H1 (cell line): ENCODE results near the gene LAG3. TPM values are rescaled to one million over a fixed set of nuclear protein-coding genes. Genes with fewer than 3 reads are reported as not detected.

ENCODE experiments used
- CTCF ChIA-PET: fragments of 300-600 bp; sonication (Branson Sonifier 250); formaldehyde crosslinking; loops from one replicate; lab custom pipeline; 2021; ENCODE audit not compliant: partially characterized antibody; lab: Charles Lee
- POLR2A ChIA-PET: fragments of 300-600 bp; sonication (Branson Sonifier 250); formaldehyde crosslinking; loops from one replicate; lab custom pipeline; 2021; ENCODE audit warnings: inconsistent platforms; ENCODE audit not compliant: partially characterized antibody; lab: Charles Lee
- DNase-seq, 2 experiments: peaks; one replicate each; pipeline versions ENCODE4 v3.0.0 to v3.0.0-alpha.2; 2010 to 2022; ENCODE audit warnings: low spot score in 2 of 2, low read depth in 1 of 2, mixed read lengths in 1 of 2
- FAIRE-seq: peaks from 2 replicates; lab custom pipeline; 2011; peaks lifted over from hg19 to GRCh38; lab: Jason Lieb, UNC
- H2AFZ ChIP-seq: 2 replicates; pipeline ENCODE4 v1.8.1; 2012; ENCODE audit warnings: low read length, inconsistent platforms
- H2AK5ac ChIP-seq: 2 replicates; pipeline ENCODE4 v1.6.1; 2013; ENCODE audit warnings: low read depth, low read length
- H2BK120ac ChIP-seq: replicated peaks from 2 replicates; pipeline ENCODE3; 2013; ENCODE audit warnings: low read depth, low read length, inconsistent platforms
- H2BK12ac ChIP-seq: 2 replicates; pipeline ENCODE4 v1.6.1; 2013; ENCODE audit warnings: low read depth, low read length
- H2BK15ac ChIP-seq: 2 replicates; pipeline ENCODE4 v1.6.1; 2013; ENCODE audit warnings: low read length
- H2BK20ac ChIP-seq: 2 replicates; pipeline ENCODE4 v1.6.1; 2013; ENCODE audit warnings: low read length
- H2BK5ac ChIP-seq: 2 replicates; pipeline ENCODE4 v1.6.1; 2013; ENCODE audit warnings: low read depth, low read length
- H3K14ac ChIP-seq: 2 replicates; pipeline ENCODE4 v1.6.1; 2013; ENCODE audit warnings: inconsistent platforms; ENCODE audit not compliant: insufficient read length
- H3K18ac ChIP-seq: 2 replicates; pipeline ENCODE4 v1.6.1; 2013; ENCODE audit warnings: low read length; ENCODE audit errors: extremely low read depth
- H3K23ac ChIP-seq: 2 replicates; pipeline ENCODE4 v1.6.1; 2013; ENCODE audit warnings: inconsistent platforms; ENCODE audit not compliant: insufficient read length
- H3K23me2 ChIP-seq: 2 replicates; pipeline ENCODE4 v1.6.1; 2013; ENCODE audit warnings: low read depth, low read length
- H3K27ac ChIP-seq: 2 replicates; pipeline ENCODE4 v1.6.1; 2011; ENCODE audit warnings: low read depth, low read length, inconsistent platforms
- H3K27me3 ChIP-seq, 4 experiments: replicated peaks in 1 of 4; 1 replicate in 1 of 4; 2 replicates in 3 of 4; pipeline versions ENCODE4 v1.6.1 to v1.8.1; 2011 to 2013; ENCODE audit warnings: low read length in 3 of 4, mild to moderate bottlenecking in 3 of 4, inconsistent platforms in 2 of 4, mixed read lengths in 2 of 4, moderate library complexity in 1 of 4; ENCODE audit not compliant: control insufficient read depth in 3 of 4, insufficient read depth in 3 of 4; ENCODE audit errors: extremely low read depth in 1 of 4
- H3K36me3 ChIP-seq, 4 experiments: 2 replicates each; pipeline versions ENCODE4 v1.6.1 to v1.8.1; 2011 to 2013; ENCODE audit warnings: mild to moderate bottlenecking in 4 of 4, low read length in 3 of 4, moderate library complexity in 2 of 4, control low read depth in 1 of 4, inconsistent platforms in 1 of 4; ENCODE audit not compliant: insufficient read depth in 4 of 4, control insufficient read depth in 2 of 4
- H3K4ac ChIP-seq: replicated peaks from 2 replicates; pipeline ENCODE3; 2013; ENCODE audit warnings: low read length, low read depth, mixed read lengths, inconsistent platforms; ENCODE audit not compliant: insufficient read length
- H3K4me1 ChIP-seq, 4 experiments: replicated peaks in 1 of 4; 1 replicate in 1 of 4; 2 replicates in 3 of 4; pipeline versions ENCODE4 v1.6.1 to v1.8.1; 2011 to 2013; ENCODE audit warnings: low read length in 3 of 4, inconsistent platforms in 2 of 4, mixed read lengths in 1 of 4; ENCODE audit not compliant: insufficient read depth in 4 of 4, control insufficient read depth in 3 of 4
- H3K4me2 ChIP-seq, 2 experiments: 2 replicates each; pipeline versions ENCODE4 v1.6.1 to v1.8.1; 2011 to 2013; ENCODE audit warnings: low read depth in 2 of 2, low read length in 2 of 2, control low read depth in 1 of 2, inconsistent platforms in 1 of 2, mild to moderate bottlenecking in 1 of 2; ENCODE audit not compliant: insufficient read depth in 1 of 2
- H3K4me3 ChIP-seq, 4 experiments: fragments of 200-600, 300-600 bp in 1 of 4; sonication (generic), shearing (Covaris generic), sonication (Bioruptor Twin) in 1 of 4; 2 replicates each; pipeline versions ENCODE4 v1.5.1 to v1.8.1; 2011 to 2016; ENCODE audit warnings: low read length in 4 of 4, low read depth in 3 of 4, control low read depth in 2 of 4, inconsistent platforms in 2 of 4, mild to moderate bottlenecking in 2 of 4, mixed read lengths in 1 of 4, moderate library complexity in 1 of 4; ENCODE audit not compliant: insufficient read depth in 2 of 4; ENCODE audit errors: extremely low read depth in 1 of 4
- H3K56ac ChIP-seq: replicated peaks from 2 replicates; pipeline ENCODE3; 2013; ENCODE audit warnings: low read depth, mild to moderate bottlenecking, mixed read lengths, low read length, inconsistent platforms; ENCODE audit not compliant: insufficient read length
- H3K79me1 ChIP-seq: 2 replicates; pipeline ENCODE4 v1.6.1; 2013; ENCODE audit warnings: low read depth, low read length, control low read depth
- H3K79me2 ChIP-seq, 2 experiments: 2 replicates each; pipeline versions ENCODE4 v1.6.1 to v1.8.1; 2012 to 2013; ENCODE audit warnings: low read length in 2 of 2, mild to moderate bottlenecking in 2 of 2, inconsistent platforms in 1 of 2; ENCODE audit not compliant: insufficient read depth in 2 of 2, control insufficient read depth in 1 of 2
- H3K9ac ChIP-seq, 4 experiments: replicated peaks in 1 of 4; 1 replicate in 1 of 4; 2 replicates in 3 of 4; pipeline versions ENCODE4 v1.6.1 to v1.8.1; 2011 to 2013; ENCODE audit warnings: low read depth in 3 of 4, low read length in 3 of 4, control low read depth in 2 of 4, mild to moderate bottlenecking in 2 of 4, moderate library complexity in 2 of 4, inconsistent platforms in 1 of 4; ENCODE audit errors: extremely low read depth in 1 of 4
- H3K9me3 ChIP-seq, 2 experiments: 2 replicates each; pipeline versions ENCODE4 v1.6.1 to v1.8.1; 2012 to 2013; ENCODE audit warnings: mild to moderate bottlenecking in 2 of 2, moderate library complexity in 2 of 2, control low read depth in 1 of 2, inconsistent platforms in 1 of 2, low read depth in 1 of 2, low read length in 1 of 2, mixed read lengths in 1 of 2; ENCODE audit not compliant: insufficient read depth in 2 of 2
- H4K20me1 ChIP-seq, 2 experiments: replicated peaks in 1 of 2; 2 replicates each; pipeline versions ENCODE3 to v1.8.1; 2011 to 2013; ENCODE audit warnings: inconsistent platforms in 2 of 2, low read length in 2 of 2, mild to moderate bottlenecking in 1 of 2; ENCODE audit not compliant: insufficient read depth in 2 of 2, control insufficient read depth in 1 of 2
- H4K5ac ChIP-seq: 2 replicates; pipeline ENCODE4 v1.6.1; 2013; ENCODE audit warnings: low read length, low read depth, mixed read lengths, inconsistent platforms; ENCODE audit not compliant: insufficient read length
- H4K8ac ChIP-seq: 2 replicates; pipeline ENCODE4 v1.8.0; 2013; ENCODE audit warnings: mild to moderate bottlenecking, moderate library complexity, low read length, inconsistent platforms; ENCODE audit not compliant: insufficient read depth; ENCODE audit errors: extremely low read depth
- H4K91ac ChIP-seq: replicated peaks from 2 replicates; pipeline ENCODE3; 2013; ENCODE audit warnings: low read length, mixed read lengths, inconsistent platforms; ENCODE audit not compliant: insufficient read length
- CEBPB ChIP-seq: IDR thresholded peaks from 2 replicates; pipeline ENCODE4 v1.6.1; 2012; ENCODE audit warnings: low read depth, low read length
- CHD1 ChIP-seq: IDR thresholded peaks from 2 replicates; pipeline ENCODE4 v1.6.1; 2012; ENCODE audit warnings: low read depth, low read length, improper control_type of control experiment
- CHD2 ChIP-seq: IDR thresholded peaks from 2 replicates; pipeline ENCODE4 v1.6.1; 2012; ENCODE audit warnings: low read length, improper control_type of control experiment
- E2F6 ChIP-seq: IDR thresholded peaks from 2 replicates; pipeline ENCODE4 v1.6.1; 2012; ENCODE audit warnings: inconsistent platforms
- GABPA ChIP-seq: IDR thresholded peaks from 2 replicates; pipeline ENCODE4 v1.6.1; 2011; ENCODE audit warnings: mild to moderate bottlenecking, low read length, moderate library complexity, borderline replicate concordance; ENCODE audit not compliant: insufficient read depth
- MAFK ChIP-seq: IDR thresholded peaks from 2 replicates; pipeline ENCODE4 v1.6.1; 2012; ENCODE audit warnings: low read depth, mild to moderate bottlenecking, improper control_type of control experiment, low read length
- POU5F1 ChIP-seq: IDR thresholded peaks from 2 replicates; pipeline ENCODE4 v1.6.1; 2011; ENCODE audit warnings: low read depth, mild to moderate bottlenecking, low read length, moderate library complexity
- RNF2 ChIP-seq: fragments of 200-900, 300-1000 bp; sonication (generic); IDR thresholded peaks from 2 replicates; pipeline ENCODE4 v1.7.1; 2016; ENCODE audit warnings: borderline replicate concordance, low read depth, mild to moderate bottlenecking, antibody characterized with exemption, low read length; ENCODE audit not compliant: poor library complexity, severe bottlenecking; ENCODE audit errors: missing control alignments
- SAP30 ChIP-seq: fragments of 300-600 bp; sonication (generic); IDR thresholded peaks from 2 replicates; pipeline ENCODE4 v1.7.1; 2012; ENCODE audit warnings: low read length, moderate library complexity, mild to moderate bottlenecking, inconsistent platforms; ENCODE audit not compliant: insufficient read depth, insufficient replicate concordance
- SIRT6 ChIP-seq: IDR thresholded peaks from one replicate; pipeline ENCODE4 v1.7.1; 2012; ENCODE audit warnings: low read length, inconsistent platforms
- WGBS, 2 experiments: shearing (Covaris generic) in 1 of 2; methylation state at CpG; one replicate each; pipeline versions ENCODE4 v1.1.6 to v1.1.7; 2013 to 2015; ENCODE audit warnings: low lambda C conversion rate in 2 of 2, mixed read lengths in 2 of 2, inconsistent platforms in 1 of 2, low coverage in 1 of 2, missing lambda C conversion rate in 1 of 2; ENCODE audit not compliant: insufficient replicate concordance in 2 of 2, insufficient coverage in 1 of 2, insufficient read length in 1 of 2; ENCODE audit errors: extremely low coverage in 1 of 2, missing lambda C conversion rate in 1 of 2; 5-methylcytosine and 5-hydroxymethylcytosine counted together
- polyA plus RNA-seq, 7 experiments: library from polyadenylated mRNA; depleted of rRNA in 3 of 7; stranded (reverse) in 5 of 7; unstranded in 2 of 7; fragments of >200 nt in 5 of 7; fragments of 200-250 nt in 2 of 7; gene quantifications; 1 replicate in 5 of 7; 2 replicates in 1 of 7; 4 replicates in 1 of 7; pipeline versions ENCODE4 v1.2.1 to v1.2.3, GENCODE V29; 2011 to 2013; ENCODE audit warnings: missing spikeins in 2 of 7, mixed read lengths in 2 of 7
- total RNA-seq: library from RNA; stranded (reverse); fragmentation: NEBNext Ultra II Directional; extraction: Animal tissue kit (Norgen Biotek cat#: 25700); gene quantifications from 2 replicates; pipeline ENCODE4 v1.2.1, GENCODE V29; 2021
- TF ChIP-seq, protein P1 (sequence below): IDR thresholded peaks from 2 replicates; pipeline ENCODE4 v1.6.1; 2012; ENCODE audit warnings: low read length, inconsistent platforms

The LAG3 gene
- total and polyA plus RNA-seq, 2 of the 8 experiments (the other 6 are each of a cell fraction or from before 2014, with no cell fraction given), result 1.1 to 3.1 TPM

- Histone ChIP-seq H2AFZ (no peak overlapping the region), H3K9ac (no peak overlapping the region)
- CTCF ChIA-PET, result interaction anchor here (1.0 to 2.6 kb wide), 9 partner anchors 13 to 158 kb away, joined by 3 to 13 read pairs (median 7); partner anchors contain the start of gene MLF2
- TF ChIP-seq POU5F1, result no peak
- TF ChIP-seq, protein P1, sequence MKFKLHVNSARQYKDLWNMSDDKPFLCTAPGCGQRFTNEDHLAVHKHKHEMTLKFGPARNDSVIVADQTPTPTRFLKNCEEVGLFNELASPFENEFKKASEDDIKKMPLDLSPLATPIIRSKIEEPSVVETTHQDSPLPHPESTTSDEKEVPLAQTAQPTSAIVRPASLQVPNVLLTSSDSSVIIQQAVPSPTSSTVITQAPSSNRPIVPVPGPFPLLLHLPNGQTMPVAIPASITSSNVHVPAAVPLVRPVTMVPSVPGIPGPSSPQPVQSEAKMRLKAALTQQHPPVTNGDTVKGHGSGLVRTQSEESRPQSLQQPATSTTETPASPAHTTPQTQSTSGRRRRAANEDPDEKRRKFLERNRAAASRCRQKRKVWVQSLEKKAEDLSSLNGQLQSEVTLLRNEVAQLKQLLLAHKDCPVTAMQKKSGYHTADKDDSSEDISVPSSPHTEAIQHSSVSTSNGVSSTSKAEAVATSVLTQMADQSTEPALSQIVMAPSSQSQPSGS, result no peak
- no peak for TF ChIP-seq CHD2
- no peak for TF ChIP-seq SAP30
- TF ChIP-seq GABPA, result no peak
- no peak for TF ChIP-seq RNF2
- TF ChIP-seq SIRT6, result no peak
- no peak for TF ChIP-seq MAFK
- no peak for TF ChIP-seq CEBPB
- no peak for TF ChIP-seq CHD1
- no peak for TF ChIP-seq E2F6
Observed at GRCh38 chr12:6722863-6723262, 49.5 kb upstream of the LAG3 start.

More at GRCh38 chr12:6722863-6723262, 49.5 kb upstream of the LAG3 start:
- Histone ChIP-seq H3K18ac (no peak overlapping the region), H2BK5ac (no peak overlapping the region), H3K4ac (no peak overlapping the region), H4K5ac (no peak overlapping the region), H3K14ac (no peak overlapping the region), H3K27me3 (no peaks in the 10 kb centered on the region; a peak in 2 of 7 replicates), H3K4me3 (peak overlapping the region in 1 of 4 experiments; percentile 80; a peak in 2 of 8 replicates), H3K23ac (no peak overlapping the region), H3K56ac (no peak overlapping the region), H2AK5ac (no peak overlapping the region), H3K23me2 (peaks cover 8% of the 10 kb centered on the region), H2BK20ac (no peak overlapping the region), H3K27ac (no peak overlapping the region), H3K79me2 (peaks cover 0 to 3% of the 10 kb centered on the region in 2 experiments; a peak in 1 of 4 replicates), H3K4me2 (peak overlapping the region; percentile 79; a peak in 2 of 4 replicates), H3K9me3 (no peaks in the 10 kb centered on the region), H3K4me1 (peaks cover 0 to 2% (median under 1%) of the 10 kb centered on the region in 4 experiments; a peak in 3 of 7 replicates), H2BK15ac (no peak overlapping the region), H4K91ac (peak overlapping the region; percentile 74), H4K20me1 (no peaks in the 10 kb centered on the region), H3K36me3 (peaks cover 0 to 2% (median 0%) of the 10 kb centered on the region in 4 experiments; a peak in 3 of 8 replicates), H2BK120ac (no peak overlapping the region), H4K8ac (no peak overlapping the region), H2BK12ac (no peak overlapping the region), H3K79me1 (no peaks in the 10 kb centered on the region; the same call in 1 of the 2 replicates)
- FAIRE-seq (no peak), DNase-seq (no peak)
- POLR2A ChIA-PET, result interaction anchor here (0.8 to 4.8 kb wide), 5 partner anchors 30 to 130 kb away, joined by 3 to 25 read pairs (median 5); partner anchors contain the start of genes MLF2, USP5 and ZNF384
- WGBS, 2 experiments, result 87% methylated on average over 3 of the region's 3 CpGs; no CpG with 5 or more reads in 1 of the 2 experiments
